Rectal smooth muscle tissue (tissue), 1 donor: ENCODE results near the gene MRPL42.
A peak's percentile ranks its signal among the peaks of the same experiment; 100 is the strongest.

Experiments used
- H3K27ac ChIP-seq: one replicate; pipeline ENCODE4 v1.7.0; 2013; ENCODE audit warnings: low read depth, low read length, inconsistent platforms
- H3K27me3 ChIP-seq: one replicate; pipeline ENCODE4 v1.7.0; 2013; ENCODE audit warnings: low read length; ENCODE audit not compliant: control insufficient read depth, insufficient read depth
- H3K36me3 ChIP-seq: one replicate; pipeline ENCODE4 v1.7.0; 2013; ENCODE audit warnings: low read length; ENCODE audit not compliant: control insufficient read depth, insufficient read depth
- H3K4me1 ChIP-seq: one replicate; pipeline ENCODE4 v1.7.0; 2013; ENCODE audit warnings: low read length; ENCODE audit not compliant: control insufficient read depth, insufficient read depth
- H3K4me3 ChIP-seq: one replicate; pipeline ENCODE4 v1.7.0; 2013; ENCODE audit warnings: low read length
- H3K9ac ChIP-seq: one replicate; pipeline ENCODE4 v1.7.0; 2013; ENCODE audit warnings: low read length

MRPL42 gene

GRCh38 chr12:93438266-93439050 lies 28.9 kb upstream of the MRPL42 start:
- no peak overlapping the region for H3K4me3 ChIP-seq
- peaks cover 14% of the 10 kb centered on the region for H3K4me1 ChIP-seq
- H3K36me3 ChIP-seq = no peaks in the 10 kb centered on the region
- no peak overlapping the region for H3K27ac ChIP-seq
- H3K27me3 ChIP-seq = no peaks in the 10 kb centered on the region
- no peak overlapping the region for H3K9ac ChIP-seq

- Histone ChIP-seq H3K36me3 (no peaks in the 10 kb centered on the region), H3K4me1 (peaks cover 14% of the 10 kb centered on the region), H3K27ac (no peak overlapping the region), H3K4me3 (peak overlapping the region; percentile 83), H3K9ac (peak overlapping the region; percentile 82), H3K27me3 (no peaks in the 10 kb centered on the region)
These were observed 27.1 kb upstream of the MRPL42 start for GRCh38 chr12:93440043-93440835.

- Histone ChIP-seq H3K4me1 (peaks cover 14% of the 10 kb centered on the region), H3K36me3 (no peaks in the 10 kb centered on the region), H3K9ac (peak overlapping the region; percentile 82), H3K27ac (peak overlapping the region; percentile 92), H3K27me3 (no peaks in the 10 kb centered on the region), H3K4me3 (peak overlapping the region; percentile 83)
These were observed 26.2 kb upstream of the MRPL42 start for GRCh38 chr12:93441081-93441616.

- peak within 1 kb of the TSS; percentile 92 for H3K27ac ChIP-seq
- no peaks in the 10 kb centered on the region for H3K27me3 ChIP-seq
- H3K36me3 ChIP-seq = no peaks in the 10 kb centered on the region
- peaks cover 14% of the 10 kb centered on the region for H3K4me1 ChIP-seq
- H3K9ac ChIP-seq = peak within 1 kb of the TSS; percentile 82
- peak within 1 kb of the TSS; percentile 83 for H3K4me3 ChIP-seq
These were observed 25.5 kb upstream of the MRPL42 start, which contains the start of gene UBE2N for GRCh38 chr12:93441617-93442410. TSS of gene UBE2N (minus strand) at chr12:93441947. CDS start at chr12:93441884, 63 bp downstream.

- peaks cover 14% of the 10 kb centered on the region for H3K4me1 ChIP-seq
- H3K27ac ChIP-seq = peak overlapping the region; percentile 92
- no peaks in the 10 kb centered on the region for H3K36me3 ChIP-seq
- peak overlapping the region; percentile 78 for H3K4me3 ChIP-seq
- peak overlapping the region; percentile 77 for H3K9ac ChIP-seq
- no peaks in the 10 kb centered on the region for H3K27me3 ChIP-seq
These were observed 24.6 kb upstream of the MRPL42 start for GRCh38 chr12:93442411-93443340.

GRCh38 chr12:93443576-93443975 lies 23.7 kb upstream of the MRPL42 start:
- H3K4me3 ChIP-seq = no peak overlapping the region
- H3K27me3 ChIP-seq = no peaks in the 10 kb centered on the region
- no peaks in the 10 kb centered on the region for H3K36me3 ChIP-seq
- no peak overlapping the region for H3K9ac ChIP-seq
- H3K4me1 ChIP-seq = peaks cover 14% of the 10 kb centered on the region
- no peak overlapping the region for H3K27ac ChIP-seq

GRCh38 chr12:93447555-93448290 lies 19.6 kb upstream of the MRPL42 start:
- no peak overlapping the region for H3K27ac ChIP-seq
- no peaks in the 10 kb centered on the region for H3K27me3 ChIP-seq

GRCh38 chr12:93448796-93449195 lies 18.5 kb upstream of the MRPL42 start:
- Histone ChIP-seq H3K9ac (no peak overlapping the region), H3K36me3 (no peaks in the 10 kb centered on the region), H3K4me3 (no peak overlapping the region), H3K27ac (no peak overlapping the region), H3K27me3 (no peaks in the 10 kb centered on the region), H3K4me1 (no peaks in the 10 kb centered on the region)

More at GRCh38 chr12:93447555-93448290, 19.6 kb upstream of the MRPL42 start:
- Histone ChIP-seq H3K9ac (no peak overlapping the region), H3K4me1 (peaks cover 2% of the 10 kb centered on the region), H3K36me3 (no peaks in the 10 kb centered on the region), H3K4me3 (no peak overlapping the region)

- H3K9ac ChIP-seq = no peak overlapping the region
- H3K36me3 ChIP-seq = no peaks in the 10 kb centered on the region
- no peak overlapping the region for H3K4me3 ChIP-seq
- H3K27me3 ChIP-seq = no peaks in the 10 kb centered on the region
- no peaks in the 10 kb centered on the region for H3K4me1 ChIP-seq
- no peak overlapping the region for H3K27ac ChIP-seq
These were observed 18.0 kb upstream of the MRPL42 start for GRCh38 chr12:93449277-93449676.

- H3K4me3 ChIP-seq = no peak overlapping the region
- H3K36me3 ChIP-seq = no peaks in the 10 kb centered on the region
- no peaks in the 10 kb centered on the region for H3K4me1 ChIP-seq
- no peak overlapping the region for H3K9ac ChIP-seq
- H3K27me3 ChIP-seq = no peaks in the 10 kb centered on the region
- no peak overlapping the region for H3K27ac ChIP-seq
These were observed 15.7 kb upstream of the MRPL42 start for GRCh38 chr12:93451423-93452158.
